NCI-H128 (cell line): ENCODE measurements around the gene ETFB.

Source experiments
- DNase-seq: peaks from one replicate; lab custom pipeline; 2025; ENCODE audit not compliant: unreplicated experiment; lab: John Stamatoyannopoulos, UW

The ETFB gene

DNA sequence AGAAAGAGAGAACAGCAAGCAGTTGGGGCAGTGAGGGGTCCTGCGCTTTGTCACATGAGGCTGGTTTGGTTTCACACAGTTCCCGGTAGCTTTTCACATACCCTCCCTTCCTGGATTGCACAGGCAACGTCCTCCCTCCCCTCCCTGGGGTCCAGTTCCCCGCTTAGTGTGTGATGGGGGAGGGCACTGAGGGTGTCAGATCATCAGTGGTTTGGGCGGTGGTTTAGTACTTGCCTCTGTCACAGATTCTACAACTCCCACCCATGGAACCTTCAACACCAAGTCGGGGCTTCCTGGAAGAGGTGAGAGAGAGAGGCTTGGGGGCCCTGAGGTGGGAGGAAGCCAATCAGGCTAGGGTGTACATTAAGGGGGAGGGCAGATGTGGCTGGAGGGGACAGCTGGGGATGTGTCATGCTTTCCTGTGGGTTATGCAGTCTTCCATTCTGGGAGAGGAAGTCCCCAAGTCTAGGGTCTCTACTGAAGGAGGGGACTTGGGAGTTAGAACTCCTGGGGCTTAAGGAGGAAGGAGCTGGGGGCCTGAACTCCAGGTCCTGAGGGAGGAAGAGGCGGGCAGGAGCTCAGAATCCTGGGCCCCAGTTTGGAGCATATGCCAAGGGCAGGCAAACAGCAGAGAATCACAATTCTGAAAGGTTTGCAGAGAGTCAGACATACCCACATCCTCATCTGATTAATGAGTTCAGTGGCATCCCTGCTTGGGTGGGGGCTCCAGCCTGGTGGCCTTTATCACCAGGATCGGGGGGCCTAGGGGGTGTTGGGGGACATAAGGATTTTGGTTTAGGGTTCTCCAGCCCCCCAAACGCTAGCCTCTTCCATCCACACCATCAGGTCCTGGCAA lies 6.7 kb upstream of the ETFB start, which contains the start of gene NKG7:
Gene NKG7, minus strand, starts transcription at position 6 of the 856 bp plus-strand sequence. CDS start 119 bp downstream, outside the sequence.
- DNase-seq = no peak

- DNase-seq = no peak
Observed at GRCh38 chr19:51372021-51372648, 5.9 kb upstream of the ETFB start.

- no peak for DNase-seq
Observed at GRCh38 chr19:51371186-51371690, 5.0 kb upstream of the ETFB start.

GRCh38 chr19:51370230-51370629 lies 4.0 kb upstream of the ETFB start:
- no peak for DNase-seq

DNA sequence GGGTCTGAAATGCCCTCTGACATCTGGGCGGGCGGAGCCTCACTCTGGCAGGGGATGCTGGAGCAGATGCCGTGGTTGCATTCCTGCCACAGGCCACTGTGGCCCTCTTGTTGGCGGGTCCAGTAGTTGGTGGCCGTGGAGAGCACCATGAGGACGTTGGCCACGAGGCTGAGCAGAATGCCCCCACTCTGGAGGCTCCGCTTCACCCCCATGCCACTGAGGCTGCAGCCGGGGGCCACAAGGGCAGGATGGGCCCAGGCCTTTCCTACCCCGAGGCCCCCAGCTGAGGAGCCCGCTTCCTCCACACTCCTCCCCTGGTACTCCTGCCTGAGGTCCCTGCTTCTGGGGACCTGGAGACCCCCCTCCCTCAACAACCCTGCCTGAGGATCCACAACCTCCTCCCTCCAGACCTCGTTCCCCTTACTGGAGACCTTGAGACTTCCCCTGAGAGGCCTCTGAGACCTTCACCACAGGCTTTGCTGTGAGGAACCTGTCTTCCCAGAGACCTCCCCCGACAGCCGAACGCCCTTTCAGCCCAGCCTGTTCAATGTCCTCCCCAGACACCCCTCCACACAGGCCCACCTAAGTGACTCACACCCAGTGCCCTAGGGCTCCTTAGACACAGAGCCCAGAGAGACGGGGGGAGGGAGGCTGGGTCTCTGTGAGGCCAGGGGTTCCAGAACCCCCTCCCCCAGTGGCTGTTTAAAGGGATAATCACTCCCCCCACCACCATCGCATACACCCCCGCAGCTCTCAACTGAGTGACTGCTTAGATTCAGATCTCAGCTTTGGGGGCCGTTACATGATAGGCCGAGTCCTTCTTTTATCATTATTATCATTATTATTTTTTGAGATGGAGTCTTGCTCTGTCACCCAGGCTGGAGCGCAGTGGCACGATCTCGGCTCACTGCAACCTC lies 2.4 kb upstream of the ETFB start, which contains the start of gene CLDND2:
Gene CLDND2, minus strand, starts transcription at position 638 of the 917 bp plus-strand sequence. Its CDS starts 426 bp downstream, at position 212.
- DNase-seq = no peak

- no peak for DNase-seq
Observed at GRCh38 chr19:51367565-51368365, 1.6 kb upstream of the ETFB start.

GRCh38 chr19:51367255-51367564 lies 1.0 kb upstream of the ETFB start:
- no peak for DNase-seq

DNA sequence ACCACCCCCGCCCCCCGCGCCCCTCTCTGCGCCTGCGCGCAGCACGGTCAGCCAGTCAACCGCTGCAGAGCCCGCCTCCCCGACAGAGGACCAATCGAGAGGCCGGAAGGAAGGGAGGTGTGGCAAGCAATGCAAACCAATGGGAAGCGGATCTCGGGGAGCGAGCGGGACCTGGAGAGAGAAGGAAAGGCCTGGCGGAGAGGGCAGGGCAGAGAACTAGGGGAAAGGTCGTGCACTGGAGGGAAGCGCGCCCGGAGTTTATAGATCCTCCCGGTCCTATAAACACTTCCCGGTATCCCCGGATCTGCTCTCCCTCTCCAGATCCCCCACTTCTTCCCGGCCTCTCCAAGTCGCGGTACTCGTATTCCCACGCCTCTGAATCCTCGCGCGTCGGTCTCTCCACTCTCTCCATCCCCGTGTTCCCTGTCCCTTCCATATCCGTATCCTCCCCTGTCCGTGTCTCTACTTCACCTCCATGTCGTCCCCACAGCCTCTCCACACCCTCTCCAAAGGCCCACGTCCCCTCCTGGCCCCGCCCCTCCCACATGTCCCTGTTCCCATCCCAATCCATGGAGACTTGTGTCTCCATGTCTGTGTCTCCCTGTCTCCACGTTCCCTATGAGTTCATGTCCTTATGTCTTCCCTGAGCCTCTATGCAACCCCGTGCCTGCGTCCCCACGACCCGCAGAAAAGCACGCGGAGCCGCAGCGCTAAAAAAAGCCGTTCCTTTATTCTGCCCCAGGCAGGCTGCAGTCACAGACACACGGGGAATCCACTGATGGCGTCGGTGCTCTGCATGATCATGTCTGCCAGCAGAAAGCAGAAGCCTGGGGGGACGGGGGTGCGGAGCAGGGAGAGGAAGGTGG lies 434 bp upstream of the ETFB start:
- no peak for DNase-seq

- no peak for DNase-seq
Observed at GRCh38 chr19:51365211-51365964, 800 bp downstream of the ETFB start.

- no peak for DNase-seq
Observed at GRCh38 chr19:51364200-51365106, 1.7 kb downstream of the ETFB start.

DNA sequence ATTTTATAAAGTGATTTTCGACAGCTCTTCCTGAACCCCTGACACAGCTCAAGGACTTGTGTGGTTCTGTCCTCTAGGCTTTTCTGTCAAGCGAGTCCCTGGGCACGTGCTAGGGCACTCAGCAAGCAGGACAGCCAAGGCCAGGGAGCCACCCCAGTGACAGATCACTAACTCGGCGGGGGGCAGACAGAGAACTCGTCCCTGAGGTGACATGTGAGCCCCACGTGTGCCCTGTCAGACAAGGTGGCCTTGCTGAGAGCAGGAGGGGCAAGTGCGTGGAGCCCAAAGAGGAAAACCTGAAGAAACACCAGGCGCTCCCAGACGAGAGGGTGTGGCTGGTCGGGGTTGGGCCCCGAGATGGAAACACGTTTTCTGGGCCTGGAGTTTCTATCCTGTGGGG lies 4.9 kb downstream of the ETFB start:
- DNase-seq = no peak

GRCh38 chr19:51359294-51359693 lies 6.9 kb downstream of the ETFB start:
- no peak for DNase-seq

GRCh38 chr19:51357952-51358351 lies 8.2 kb downstream of the ETFB start:
- no peak for DNase-seq

GRCh38 chr19:51356159-51356801 lies 9.9 kb downstream of the ETFB start:
- no peak for DNase-seq

GRCh38 chr19:51354742-51355148 lies 11.4 kb downstream of the ETFB start:
- DNase-seq = no peak

DNA sequence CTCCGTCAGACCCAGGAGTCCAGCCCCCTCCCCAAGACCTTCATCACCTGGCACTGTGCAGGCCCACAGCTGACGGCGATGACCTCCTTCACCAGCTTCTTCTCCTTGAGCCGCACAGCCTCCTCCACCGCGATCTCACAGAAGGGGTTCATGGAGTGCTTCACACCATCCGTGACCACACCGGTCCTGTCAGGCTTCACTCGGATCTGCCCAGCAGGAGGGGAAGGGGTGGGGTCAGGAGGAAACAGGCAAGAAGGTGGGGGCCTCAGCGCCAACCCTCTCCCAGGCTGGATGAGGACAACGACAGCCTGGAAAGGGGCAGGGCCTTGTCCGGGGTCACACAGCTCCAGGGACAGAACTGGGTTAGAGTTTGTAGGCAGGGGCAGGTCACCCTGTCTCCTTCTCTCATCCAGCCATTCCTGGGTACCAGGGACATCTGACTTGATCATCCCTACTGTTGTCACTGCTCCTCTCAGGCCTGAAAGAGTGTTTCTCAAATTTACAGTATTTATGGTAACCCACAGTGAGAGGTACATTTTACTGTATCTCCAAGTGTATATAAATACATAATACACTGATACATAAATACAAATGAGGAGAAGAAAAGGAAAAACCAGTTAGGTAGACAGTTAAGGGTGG lies 12.0 kb downstream of the ETFB start:
- DNase-seq = no peak
